OCI-LY1 (cell line): ENCODE results near the gene GRID2.

ENCODE experiments used
- CTCF ChIP-seq: fragments of 200-600 bp; sonication (generic), shearing (Covaris generic); IDR thresholded peaks from 2 replicates; pipeline ENCODE4 v1.5.1; 2017; ENCODE audit warnings: mild to moderate bottlenecking, antibody characterized with exemption, low read length, moderate library complexity, mixed read lengths
- EZH2 ChIP-seq: fragments of 200-600 bp; sonication (generic), shearing (Covaris generic); IDR thresholded peaks from 2 replicates; pipeline ENCODE4 v1.8.0; 2017; ENCODE audit warnings: borderline replicate concordance, mixed run types, mild to moderate bottlenecking, antibody characterized with exemption, low read length, moderate library complexity, mixed read lengths

DNA sequence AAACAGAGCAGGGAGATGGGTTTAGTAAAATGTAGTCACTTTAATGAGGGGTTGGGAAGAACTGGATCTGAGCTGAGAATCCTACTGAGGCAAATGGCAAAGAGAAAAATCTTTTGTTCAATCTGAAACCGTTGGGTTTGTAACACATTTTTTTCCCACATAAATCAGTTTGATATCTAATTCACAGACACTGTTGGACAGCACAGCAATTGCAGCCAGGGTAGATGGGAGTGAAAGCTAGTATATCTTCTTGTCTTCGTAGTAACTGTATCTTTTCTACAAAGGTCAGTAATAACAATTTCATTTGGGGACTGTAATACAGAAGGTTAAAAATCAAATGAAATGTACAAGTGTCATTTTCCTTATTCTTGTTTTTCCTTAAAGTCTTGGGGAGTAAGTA lies 875.3 kb downstream of the GRID2 start:
- TF ChIP-seq CTCF: no peak
- TF ChIP-seq EZH2: no peak
